Endothelial cell of umbilical vein (primary cell): ENCODE results near the gene ABLIM1. TPM values are rescaled to one million over a fixed set of nuclear protein-coding genes. Genes with fewer than 3 reads are reported as not detected.

Experiments
- BruUV-seq: library from RNA; stranded (reverse); fragments of 400-500 nt; replicated peaks from 2 replicates; lab custom pipeline; 2021; lab: Mats Ljungman, UMichigan
- CTCF ChIA-PET: fragments of 300-600, 350-600 bp; sonication (Branson Sonifier 250); formaldehyde crosslinking; loops from one replicate; lab custom pipeline; 2021; ENCODE audit warnings: antibody characterized with exemption, inconsistent platforms; lab: Charles Lee
- POLR2A ChIA-PET: fragments of 300-600, 350-600 bp; sonication (Branson Sonifier 250); formaldehyde crosslinking; loops from one replicate; lab custom pipeline; 2021; ENCODE audit warnings: antibody characterized with exemption, inconsistent platforms; lab: Charles Lee
- DNase-seq: peaks from one replicate; pipeline ENCODE4 v3.0.0-alpha.2; 2011; ENCODE audit warnings: low read depth, low spot score
- FAIRE-seq: peaks from 2 replicates; lab custom pipeline; 2011; peaks lifted over from hg19 to GRCh38; lab: Jason Lieb, UNC
- H2AFZ ChIP-seq: 2 replicates; pipeline ENCODE4 v1.6.0; 2012; ENCODE audit warnings: low read depth, low read length, control low read depth, inconsistent platforms
- H3K27ac ChIP-seq: 2 replicates; pipeline ENCODE4 v1.5.1; 2011; ENCODE audit warnings: low read depth, mild to moderate bottlenecking, control low read depth, low read length, moderate library complexity; ENCODE audit not compliant: insufficient read depth
- H3K27me3 ChIP-seq, 2 experiments: 2 replicates each; pipeline versions ENCODE4 v1.6.0 to v1.6.1; 2011; ENCODE audit warnings: low read length in 2 of 2, mixed read lengths in 1 of 2; ENCODE audit not compliant: control insufficient read depth in 2 of 2, insufficient read depth in 2 of 2
- H3K36me3 ChIP-seq, 2 experiments: 2 replicates in 1 of 2; 3 replicates in 1 of 2; pipeline ENCODE4 v1.5.1; 2011; ENCODE audit warnings: low read length in 2 of 2, mild to moderate bottlenecking in 1 of 2, moderate library complexity in 1 of 2; ENCODE audit not compliant: control insufficient read depth in 2 of 2, insufficient read depth in 2 of 2; ENCODE audit errors: extremely low read depth in 1 of 2
- H3K4me1 ChIP-seq: 3 replicates; pipeline ENCODE4 v1.5.1; 2011; ENCODE audit warnings: mild to moderate bottlenecking, low read length; ENCODE audit not compliant: control insufficient read depth, insufficient read depth; ENCODE audit errors: extremely low read depth
- H3K4me2 ChIP-seq: 2 replicates; pipeline ENCODE4 v1.6.1; 2011; ENCODE audit warnings: low read length, control low read depth, mixed read lengths; ENCODE audit not compliant: insufficient read depth
- H3K4me3 ChIP-seq, 3 experiments: fragments of 200-600 bp in 1 of 3; sonication (generic), shearing (Covaris generic) in 1 of 3; replicated peaks in 1 of 3; 2 replicates each; pipeline ENCODE4 v1.5.1; 2011 to 2016; ENCODE audit warnings: control low read depth in 3 of 3, low read length in 3 of 3, mild to moderate bottlenecking in 2 of 3, inconsistent platforms in 1 of 3, low read depth in 1 of 3, moderate library complexity in 1 of 3; ENCODE audit not compliant: insufficient read depth in 1 of 3
- H3K79me2 ChIP-seq: 2 replicates; pipeline ENCODE4 v1.6.0; 2012; ENCODE audit warnings: low read length, inconsistent platforms; ENCODE audit not compliant: control insufficient read depth, insufficient read depth
- H3K9ac ChIP-seq: replicated peaks from 2 replicates; pipeline ENCODE3; 2011; ENCODE audit warnings: low read length, control low read depth; ENCODE audit not compliant: insufficient read depth; ENCODE audit errors: extremely low read depth
- H3K9me1 ChIP-seq: replicated peaks from 3 replicates; pipeline ENCODE4 v1.6.0; 2011; ENCODE audit warnings: mild to moderate bottlenecking, low read length; ENCODE audit not compliant: control insufficient read depth, insufficient read depth; ENCODE audit errors: extremely low read depth
- H3K9me3 ChIP-seq: replicated peaks from 2 replicates; pipeline ENCODE4 v1.5.1; 2012; ENCODE audit warnings: low read length, inconsistent platforms; ENCODE audit not compliant: control insufficient read depth, insufficient read depth
- H4K20me1 ChIP-seq: replicated peaks from 2 replicates; pipeline ENCODE3; 2011; ENCODE audit warnings: mild to moderate bottlenecking, low read length; ENCODE audit not compliant: control insufficient read depth, insufficient read depth; ENCODE audit errors: extremely low read depth
- CTCF ChIP-seq, 2 donors: IDR thresholded peaks; 1 replicate in 1 of 2; 2 replicates in 1 of 2; pipeline ENCODE4 v1.5.1; 2011; ENCODE audit warnings: low read length in 2 of 2, mild to moderate bottlenecking in 2 of 2, moderate library complexity in 2 of 2, control low read depth in 1 of 2, inconsistent platforms in 1 of 2, low read depth in 1 of 2; ENCODE audit not compliant: insufficient read depth in 1 of 2; ENCODE audit errors: extremely low read depth in 1 of 2
- EZH2 ChIP-seq: IDR thresholded peaks from 2 replicates; pipeline ENCODE4 v1.6.1; 2012; ENCODE audit warnings: borderline replicate concordance, low read depth, mild to moderate bottlenecking, moderate library complexity, low read length, inconsistent platforms; ENCODE audit not compliant: severe bottlenecking
- FOS ChIP-seq: IDR thresholded peaks from 2 replicates; pipeline ENCODE4 v1.6.1; 2011; ENCODE audit warnings: mild to moderate bottlenecking, low read length, moderate library complexity, borderline replicate concordance; ENCODE audit not compliant: insufficient read depth
- GATA2 ChIP-seq: IDR thresholded peaks from 2 replicates; pipeline ENCODE4 v1.7.0; 2011; ENCODE audit warnings: low read depth, mild to moderate bottlenecking, moderate library complexity, mixed read lengths, low read length; ENCODE audit not compliant: insufficient read length, insufficient read depth
- JUN ChIP-seq: IDR thresholded peaks from 2 replicates; pipeline ENCODE4 v1.6.1; 2011; ENCODE audit warnings: borderline replicate concordance, low read depth; ENCODE audit not compliant: insufficient read length, insufficient read depth
- MAX ChIP-seq: IDR thresholded peaks from 2 replicates; pipeline ENCODE4 v1.6.1; 2011; ENCODE audit not compliant: insufficient read depth, insufficient read length
- MYC ChIP-seq: IDR thresholded peaks from one replicate; pipeline ENCODE4 v1.6.1; 2011; ENCODE audit warnings: mild to moderate bottlenecking, low read depth, low read length
- POLR2A ChIP-seq: IDR thresholded peaks from 2 replicates; pipeline ENCODE4 v1.6.1; 2012; ENCODE audit warnings: low read depth, mild to moderate bottlenecking, control low read depth, low read length
- POLR2AphosphoS5 ChIP-seq: IDR thresholded peaks from 2 replicates; pipeline ENCODE4 v1.6.1; 2012; ENCODE audit warnings: low read depth, mild to moderate bottlenecking, control low read depth, low read length, moderate library complexity; ENCODE audit not compliant: insufficient read depth
- dilution Hi-C: fragments of 300-500 bp; cut with MboI; formaldehyde crosslinking; loops from one replicate; pipeline ENCODE4 v1.15.0; 2019; ENCODE audit warnings: low sequenced_read_pairs; ENCODE audit not compliant: extremely low pct_ligation_motif_present
- intact Hi-C: fragments of 100-400 bp; cut with micrococcal nuclease; formaldehyde crosslinking; loops from one replicate; pipeline ENCODE4 v1.10.0; 2022
- polyA plus RNA-seq, 4 experiments: library from polyadenylated mRNA; depleted of rRNA in 3 of 4; stranded (reverse) in 3 of 4; unstranded in 1 of 4; fragments of >200 nt; gene quantifications; 2 replicates each; pipeline versions ENCODE4 v1.2.1 to v1.2.3, GENCODE V29; 2011 to 2012; ENCODE audit warnings: missing spikeins in 1 of 4
- total RNA-seq: library from RNA; stranded (reverse); gene quantifications from 2 replicates; pipeline ENCODE4 v1.2.3, GENCODE V29; 2021

ABLIM1 gene
- total and polyA plus RNA-seq, 2 donors (not counting 3 experiments of a cell fraction or from before 2014, with no cell fraction given) = 128 to 235 TPM

DNA sequence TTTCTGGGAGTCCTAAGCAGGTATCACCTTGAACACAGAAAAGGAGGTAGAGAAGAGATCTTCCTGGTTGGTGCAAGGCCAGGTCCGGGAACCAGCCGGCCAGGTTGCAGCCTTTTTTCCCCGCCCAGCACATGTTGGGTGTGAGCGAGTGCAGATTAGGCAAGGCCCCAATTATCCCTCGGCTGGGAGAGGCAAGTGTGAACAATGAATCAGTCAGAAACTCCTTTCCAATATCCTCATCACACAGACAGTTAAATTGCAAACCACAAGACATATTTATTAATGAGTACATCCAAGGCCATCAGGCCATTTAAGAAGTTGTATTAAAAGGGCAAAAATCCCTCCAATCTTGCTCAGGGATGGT lies 138.8 kb downstream of the ABLIM1 start:
- no peak overlapping the region for H2AFZ ChIP-seq
- CTCF ChIA-PET = interaction anchor here (1.1 to 2.6 kb wide), 3 partner anchors 12 to 215 kb away, joined by 3 to 8 read pairs (median 5); no protein-coding TSS in a partner anchor
- DNase-seq = no peak
- peaks cover 0 to 4% of the 10 kb centered on the region in 2 experiments for H3K36me3 ChIP-seq
- H3K27me3 ChIP-seq = no peaks in the 10 kb centered on the region
- H3K9me1 ChIP-seq = no peaks in the 10 kb centered on the region
- intact Hi-C loops = no loop called here
- no peaks in the 10 kb centered on the region for H3K79me2 ChIP-seq
- no peak for FAIRE-seq
- dilution Hi-C loops = no loop called here
- H4K20me1 ChIP-seq = no peaks in the 10 kb centered on the region
- no TSS peak for BruUV-seq
- no peak overlapping the region for H3K4me3 ChIP-seq
- no peak overlapping the region for H3K27ac ChIP-seq
- POLR2A ChIA-PET = no interaction called here
- H3K9ac ChIP-seq = no peak overlapping the region
- no peaks in the 10 kb centered on the region for H3K9me3 ChIP-seq
- TF ChIP-seq MAX = no peak
- no peak for TF ChIP-seq CTCF (IDR thresholded peaks at IDR 0.05; ENCODE audit: extremely low read depth in 1 of 2, insufficient read depth in 1 of 2, low read depth in 1 of 2, low read length in 2 of 2)
- H3K4me1 ChIP-seq = peaks cover 2% of the 10 kb centered on the region
- no peak overlapping the region for H3K4me2 ChIP-seq

GRCh38 chr10:114518401-114519305 lies 139.4 kb downstream of the ABLIM1 start:
- Histone ChIP-seq H4K20me1 (no peaks in the 10 kb centered on the region), H3K27me3 (no peaks in the 10 kb centered on the region), H3K9ac (no peak overlapping the region), H3K9me1 (no peaks in the 10 kb centered on the region), H3K4me2 (no peak overlapping the region), H3K4me3 (no peak overlapping the region), H3K36me3 (peaks cover 0 to 4% of the 10 kb centered on the region in 2 experiments), H3K27ac (no peak overlapping the region), H3K79me2 (no peaks in the 10 kb centered on the region), H3K9me3 (no peaks in the 10 kb centered on the region), H3K4me1 (peaks cover 2% of the 10 kb centered on the region), H2AFZ (no peak overlapping the region)
- TF ChIP-seq EZH2 (no peak), CTCF (IDR thresholded peaks at IDR 0.05; ENCODE audit: extremely low read depth in 1 of 2, insufficient read depth in 1 of 2, low read depth in 1 of 2, low read length in 2 of 2) (no peak), MYC (no peak), GATA2 (no peak), MAX (no peak), POLR2AphosphoS5 (no peak), JUN (no peak), FOS (no peak), POLR2A (no peak)
- POLR2A ChIA-PET = no interaction called here
- dilution Hi-C loops (no loop called here), intact Hi-C loops (no loop called here)
- CTCF ChIA-PET = interaction anchor here (1.1 to 2.6 kb wide), 2 partner anchors 47 to 215 kb away, joined by 3 to 8 read pairs; no protein-coding TSS in a partner anchor
- BruUV-seq = no TSS peak
- DNase-seq (no peak), FAIRE-seq (no peak)
